Esophagus mucosa (tissue), 1 donor: ENCODE data around the gene TNRC18. TPM values are rescaled to one million over a fixed set of nuclear protein-coding genes. Genes with fewer than 3 reads are reported as not detected.

Experiments
- ATAC-seq: fragments of 200-7000 bp; cut with Tn5 transposase; one replicate; pipeline ENCODE4 v1.9.1; 2020
- total RNA-seq: library from RNA; stranded (reverse); gene quantifications from one replicate; pipeline ENCODE4 v1.2.4, GENCODE V29; 2023
- donor health status: DM: yes; HTN: yes; CAD: no.

Gene TNRC18
- total RNA-seq, 1 donor from 2014 or later: 26.2 TPM

DNA sequence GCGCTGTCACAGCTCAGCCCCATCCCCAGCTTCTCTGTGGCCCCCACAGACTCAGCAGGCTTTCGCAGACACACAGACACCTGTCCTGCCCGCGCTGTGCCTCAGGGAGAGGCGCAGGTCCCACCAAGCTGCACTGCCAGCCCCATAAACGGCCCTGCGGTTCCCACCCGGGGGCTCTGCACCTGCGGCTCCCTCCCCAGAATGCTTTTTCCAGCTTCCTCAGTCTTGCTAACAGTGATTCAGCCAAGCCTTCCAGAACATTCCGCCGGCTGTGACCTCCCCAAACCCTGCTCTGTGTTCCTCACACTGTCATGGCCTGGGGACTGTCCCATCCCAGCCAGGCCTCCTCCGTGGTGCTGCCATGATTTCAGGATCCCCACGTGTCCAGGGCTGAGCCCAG lies 27.8 kb upstream of the TNRC18 start:
- peak; percentile 34 for ATAC-seq

DNA sequence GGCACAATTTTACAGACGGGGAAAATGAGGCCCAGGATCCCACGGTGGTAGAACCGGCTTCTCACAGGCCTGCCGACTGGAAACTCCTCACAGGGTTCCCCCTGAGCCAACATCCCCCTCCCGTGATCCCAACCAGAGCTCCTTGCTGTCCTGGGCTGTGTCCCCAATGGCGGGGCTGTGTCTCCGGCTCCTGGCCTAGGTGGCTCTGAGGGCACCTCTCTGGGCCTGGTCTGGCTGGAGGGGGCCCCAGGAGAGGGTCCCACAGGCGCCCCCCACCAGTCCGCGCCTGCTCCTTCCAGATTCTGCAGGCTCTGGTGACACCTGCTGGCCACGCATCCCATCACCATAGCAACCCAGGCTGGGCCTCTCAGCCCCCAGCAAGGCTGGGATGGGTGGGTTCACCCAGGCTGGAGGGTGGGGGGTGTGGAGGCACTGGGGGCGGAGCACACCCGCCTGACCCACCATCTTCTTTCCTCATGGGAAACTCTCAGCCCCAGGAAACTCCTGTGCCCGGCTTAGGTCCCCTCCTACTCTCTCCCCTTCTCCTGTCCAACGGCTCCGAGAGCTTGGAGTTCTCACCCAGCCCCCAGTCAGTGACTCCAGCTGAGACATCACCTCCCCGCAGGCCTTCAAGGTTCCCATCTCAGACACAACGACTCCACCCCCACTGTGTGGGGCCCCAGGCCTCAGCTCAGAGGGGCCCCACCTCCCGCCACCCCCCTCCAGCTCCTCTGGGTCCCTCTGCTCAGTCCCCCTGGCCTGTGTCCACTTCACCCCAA lies 27.1 kb upstream of the TNRC18 start:
- ATAC-seq: peak; percentile 43

GRCh38 chr7:5448378-5449037 lies 24.9 kb upstream of the TNRC18 start:
- no peak for ATAC-seq

DNA sequence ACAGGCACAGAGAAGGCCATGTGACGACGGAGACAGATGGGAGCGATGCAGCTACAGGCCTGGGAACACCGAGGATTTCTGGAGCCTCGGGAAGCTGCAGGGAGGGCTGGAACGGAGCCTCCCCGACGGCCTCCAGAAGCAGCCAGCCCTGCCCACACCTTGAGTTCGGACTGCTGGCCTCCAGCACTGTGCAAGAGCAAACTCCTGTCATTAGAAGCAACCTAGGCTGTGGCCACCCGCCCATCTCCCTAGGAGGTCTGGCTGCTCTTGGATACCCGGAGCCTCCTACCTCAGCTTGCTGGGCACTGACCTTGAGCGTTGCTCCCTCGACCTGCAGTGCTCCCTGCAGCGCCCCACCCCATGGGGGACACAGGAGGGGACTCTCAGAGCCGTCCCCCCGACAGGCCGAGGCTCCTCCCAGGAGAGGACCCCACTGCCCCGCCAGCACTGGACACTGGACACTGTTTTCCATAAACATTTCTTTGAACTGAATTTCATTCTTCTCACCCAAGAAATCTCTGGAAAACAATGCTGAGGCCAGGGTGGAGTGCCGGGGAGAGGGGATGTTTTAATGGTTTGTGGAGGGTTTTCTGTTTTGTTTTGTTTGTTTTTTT lies 22.5 kb upstream of the TNRC18 start:
- ATAC-seq: peak; percentile 10

DNA sequence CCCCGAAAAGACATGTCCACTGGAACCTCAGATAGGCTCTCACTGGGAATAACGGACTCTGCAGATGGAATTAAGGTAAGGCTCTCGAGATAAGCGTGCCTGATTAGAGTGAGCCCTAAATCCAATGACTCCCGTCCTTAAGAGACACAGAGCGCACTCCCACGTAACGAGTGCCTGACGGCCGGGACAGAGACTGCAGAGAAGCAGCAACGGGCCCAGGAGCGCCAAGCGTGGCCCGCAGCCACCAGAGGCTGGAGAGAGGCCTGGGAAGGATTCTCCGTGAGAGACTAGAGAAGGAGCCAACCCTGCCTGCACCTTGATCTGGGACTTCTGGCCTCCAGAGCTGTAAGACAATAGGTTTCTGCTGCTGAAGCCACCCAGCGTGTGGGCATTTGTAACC lies 20.0 kb upstream of the TNRC18 start:
- no peak for ATAC-seq

DNA sequence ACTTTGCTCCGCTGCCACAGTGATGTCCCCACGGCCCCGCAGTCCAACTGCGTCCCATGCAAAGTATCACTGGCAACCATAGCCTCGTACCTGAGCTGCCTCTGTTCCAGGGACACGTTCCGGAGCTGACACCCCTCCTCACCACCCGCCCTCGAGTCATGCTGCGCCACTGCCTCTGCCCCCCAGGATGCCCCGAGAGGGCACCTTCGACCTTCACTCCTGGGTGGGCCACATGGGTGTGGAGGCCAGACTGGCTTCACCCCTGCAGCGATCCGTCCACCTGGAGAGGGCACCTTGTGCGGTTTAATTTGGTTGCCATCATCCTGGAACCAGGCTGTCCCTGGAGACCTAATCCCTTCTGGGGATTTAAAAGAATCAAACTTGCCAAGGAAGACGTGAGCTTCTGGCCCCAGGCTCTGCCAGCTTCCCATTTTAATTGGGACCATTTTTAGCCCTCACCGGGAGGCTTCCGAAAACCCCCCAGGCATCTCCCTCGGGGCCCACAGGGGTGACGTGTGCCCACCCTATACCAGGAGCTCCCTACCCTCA lies 19.2 kb upstream of the TNRC18 start:
- no peak for ATAC-seq

DNA sequence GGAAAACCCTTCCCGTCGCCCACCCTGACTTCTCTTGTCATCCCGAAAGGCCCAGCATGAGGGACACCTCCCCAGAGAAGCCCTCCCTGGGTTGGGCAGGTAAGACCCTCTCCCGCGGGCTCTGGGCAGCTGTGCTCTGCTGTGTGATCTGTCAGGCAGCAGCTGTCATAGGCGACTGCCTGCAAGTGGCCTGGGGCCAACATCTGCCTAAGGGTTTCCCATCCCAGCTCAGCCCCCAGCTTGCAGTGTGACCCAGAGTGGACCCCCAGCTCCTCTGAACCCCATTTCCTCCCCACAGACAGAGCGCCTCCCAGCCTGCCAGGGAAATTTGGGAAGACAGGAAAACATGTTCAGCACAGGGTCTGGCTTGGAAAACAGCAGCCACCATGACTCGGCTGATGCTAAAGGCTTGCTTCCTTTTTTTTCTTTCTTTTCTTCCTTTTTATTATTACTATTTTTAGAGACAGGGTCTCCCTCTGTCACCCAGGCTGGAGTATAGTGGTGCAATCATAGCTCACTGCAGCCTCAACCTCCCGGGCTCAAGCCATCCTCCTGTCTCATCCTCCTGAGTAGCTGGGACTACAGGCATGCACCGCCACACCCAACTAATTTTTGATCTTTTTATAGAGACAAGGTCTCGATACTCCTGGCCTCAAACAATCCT lies 18.3 kb upstream of the TNRC18 start:
- no peak for ATAC-seq

DNA sequence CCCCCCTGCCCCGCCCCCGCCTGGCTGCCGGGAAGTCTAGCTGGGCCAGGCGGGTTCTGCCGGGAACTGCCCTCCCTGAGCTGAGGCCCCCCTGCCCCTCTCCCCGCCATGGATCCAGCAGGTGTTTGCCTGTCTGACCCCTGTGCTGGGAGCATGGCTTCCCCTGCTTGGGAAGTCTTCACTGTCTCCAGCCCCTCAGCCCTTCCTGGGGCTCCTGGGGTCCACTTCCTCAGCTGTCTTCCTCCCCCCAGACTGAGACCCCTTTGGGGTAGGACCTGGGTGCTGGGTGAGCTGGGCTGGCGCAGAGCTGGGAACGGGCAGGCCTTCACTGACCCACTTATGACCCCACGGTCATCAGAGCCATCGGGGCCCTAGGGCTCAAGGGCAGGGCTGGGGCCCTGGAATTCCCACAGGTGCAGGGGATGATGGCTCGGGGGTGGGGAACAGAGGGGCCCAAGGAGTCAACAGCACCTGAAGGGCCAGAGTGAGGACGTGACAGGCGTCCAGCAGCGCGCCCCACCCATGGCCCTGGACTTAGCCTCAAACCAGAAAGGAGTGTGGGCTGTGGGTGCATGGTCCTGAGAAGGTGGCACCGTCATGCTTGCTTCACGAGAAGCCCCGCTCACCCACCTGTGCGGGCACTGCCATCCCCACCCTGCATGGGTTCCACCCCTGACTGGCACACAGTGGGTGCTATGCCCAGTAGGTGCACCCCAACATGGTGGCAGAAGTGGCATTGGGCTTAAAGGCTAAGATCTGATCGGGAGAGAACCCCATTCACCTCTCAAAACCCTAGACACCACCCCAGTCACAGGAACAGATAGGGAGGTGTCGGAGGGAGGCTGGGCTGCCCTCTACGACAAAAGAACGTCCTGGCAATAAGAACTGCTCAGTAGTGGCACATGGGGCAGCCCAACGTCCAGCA lies 16.2 kb upstream of the TNRC18 start:
- no peak for ATAC-seq

DNA sequence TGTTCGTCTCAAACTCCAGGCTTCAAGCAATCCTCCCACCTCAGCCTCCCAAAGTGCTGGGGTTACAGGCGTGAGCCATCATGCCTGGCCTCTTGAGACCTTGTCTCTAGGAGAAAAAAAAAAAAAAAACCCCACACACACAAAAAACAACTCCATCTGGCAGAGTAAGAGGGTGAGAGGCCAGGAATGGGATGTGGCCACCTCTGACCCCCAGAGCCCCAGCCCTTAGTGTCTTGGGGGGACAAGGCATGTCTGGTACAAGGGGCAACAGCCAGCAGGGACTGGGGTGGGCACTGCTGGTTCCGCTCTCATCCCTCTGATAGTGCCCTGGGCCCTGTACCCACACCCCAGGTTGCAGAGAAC lies 15.6 kb upstream of the TNRC18 start:
- no peak for ATAC-seq

DNA sequence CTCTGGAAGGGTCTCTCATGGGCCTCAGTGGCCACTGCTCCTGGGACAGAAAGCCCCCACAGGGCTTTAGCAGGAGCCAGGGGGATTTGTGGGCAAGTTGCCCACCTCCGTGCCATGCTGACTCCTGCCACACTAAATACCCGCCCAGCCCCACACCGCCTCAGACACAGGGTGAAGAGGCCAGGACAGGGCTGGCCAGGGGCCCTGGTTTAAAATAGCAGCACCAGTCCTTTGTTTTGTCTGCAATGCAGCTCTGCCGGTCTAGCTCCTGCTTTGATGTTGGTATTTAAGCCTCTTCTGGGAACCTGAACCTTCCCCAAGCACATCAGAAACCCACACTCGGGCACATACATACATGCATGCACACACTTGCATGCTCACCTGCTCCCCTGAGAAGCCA lies 14.4 kb upstream of the TNRC18 start:
- ATAC-seq: peak; percentile 35

- ATAC-seq: no peak
Observed at GRCh38 chr7:5437348-5437892, 13.8 kb upstream of the TNRC18 start.

GRCh38 chr7:5436003-5436678 lies 12.5 kb upstream of the TNRC18 start:
- no peak for ATAC-seq

- ATAC-seq: no peak
Observed at GRCh38 chr7:5435291-5436002, 11.8 kb upstream of the TNRC18 start.

DNA sequence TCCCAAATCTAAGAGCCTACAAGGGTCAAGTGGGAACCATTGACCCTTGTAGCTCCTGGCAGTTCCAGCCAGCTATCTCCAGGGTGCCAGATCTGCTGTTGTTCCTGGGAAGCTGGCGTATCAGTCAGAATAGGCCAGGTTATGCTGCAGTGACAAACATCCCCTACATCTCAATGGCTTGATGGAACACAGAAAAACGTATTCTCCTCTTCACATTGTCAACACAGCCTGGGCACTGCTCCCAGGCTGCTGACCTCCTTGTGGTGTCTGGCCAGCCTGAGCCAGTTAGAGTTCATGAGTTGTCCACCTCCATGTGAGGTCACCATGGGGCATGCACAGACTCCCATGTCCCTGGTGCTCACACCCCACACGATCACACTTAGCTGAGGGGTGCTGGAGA lies 9.5 kb upstream of the TNRC18 start:
- no peak for ATAC-seq

- ATAC-seq: no peak
Observed at GRCh38 chr7:5432691-5433090, 9.1 kb upstream of the TNRC18 start.

DNA sequence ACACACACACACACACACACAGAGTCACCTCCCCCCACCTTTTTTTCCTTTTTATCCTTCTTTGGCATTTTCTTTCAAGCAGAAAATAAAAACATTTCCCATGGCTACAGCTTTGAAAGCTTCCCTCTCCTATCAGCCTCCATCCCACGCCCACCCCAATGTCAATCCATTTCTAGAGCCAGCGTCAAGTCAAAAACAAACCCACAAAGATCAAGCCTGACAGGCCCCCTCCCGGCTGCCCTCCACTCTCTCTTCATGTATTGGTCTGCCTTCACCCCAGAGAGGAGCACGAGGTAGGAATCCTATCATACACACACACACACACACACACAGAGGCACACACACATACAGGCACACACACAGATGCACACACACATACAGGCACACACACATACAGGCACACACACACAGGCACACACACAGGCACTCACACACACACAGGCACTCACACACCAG lies 8.0 kb upstream of the TNRC18 start:
- no peak for ATAC-seq

DNA sequence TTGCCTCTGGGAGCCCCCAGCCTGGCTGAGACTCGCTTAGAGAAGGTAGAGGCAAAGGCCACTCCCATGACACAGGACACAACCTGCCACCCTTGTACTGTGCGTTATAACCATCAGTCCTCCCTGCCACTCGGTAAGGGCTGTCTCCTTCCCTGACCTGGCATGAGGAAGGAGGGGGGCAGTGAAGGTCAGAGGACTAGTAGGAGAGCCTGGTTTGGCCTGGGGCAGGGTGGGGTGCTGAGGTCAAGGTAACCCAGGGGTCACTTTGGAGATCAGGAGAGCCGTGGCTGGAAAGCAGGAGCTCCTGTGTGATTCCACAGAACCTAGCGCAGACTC lies 6.9 kb upstream of the TNRC18 start:
- no peak for ATAC-seq

DNA sequence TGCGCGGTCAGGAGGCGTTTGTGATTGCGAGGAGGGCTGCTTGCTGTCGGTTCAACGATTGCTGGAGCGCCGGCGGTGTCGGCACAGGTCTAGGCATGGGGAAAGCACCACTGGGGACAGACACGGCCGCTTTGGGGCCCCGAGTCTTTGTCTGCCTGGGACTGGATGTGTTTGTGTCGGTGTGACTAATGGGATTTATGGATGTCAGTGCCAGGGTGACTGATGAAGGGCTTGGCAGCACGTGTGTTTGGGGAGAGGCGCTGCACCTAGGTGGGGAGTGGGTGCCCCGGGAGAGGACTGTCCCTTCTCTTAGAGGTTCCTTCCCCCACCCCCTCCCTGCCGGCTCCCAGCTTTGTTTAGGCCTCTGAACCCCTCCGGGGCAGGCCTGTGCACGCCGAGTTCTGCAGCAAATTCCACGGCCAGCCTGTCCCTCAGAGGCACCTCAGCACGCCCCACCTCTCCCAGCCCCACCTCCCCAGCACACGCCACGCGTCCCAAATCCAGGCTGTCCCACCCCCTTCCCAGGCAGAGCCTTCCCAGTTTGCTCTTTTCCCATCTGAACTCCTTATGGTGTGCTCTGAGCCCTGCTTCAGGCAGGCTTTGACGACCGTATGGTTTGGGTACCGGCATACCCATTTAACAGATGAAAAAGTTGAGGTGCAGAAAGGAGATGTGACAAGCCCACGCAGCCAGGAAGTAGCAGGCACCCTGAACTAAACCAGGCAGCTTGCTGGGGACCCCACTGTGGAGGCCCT lies 6.4 kb upstream of the TNRC18 start:
- ATAC-seq: peak; percentile 66

GRCh38 chr7:5429253-5429856 lies 5.7 kb upstream of the TNRC18 start:
- ATAC-seq: peak; percentile 56
